Smooth muscle cell (in vitro differentiated cells): Measurements from ENCODE around the gene CCDC150. TPM values are rescaled to one million over a fixed set of nuclear protein-coding genes. Genes with fewer than 3 reads are reported as not detected.

ENCODE experiments used
- DNase-seq: peaks from one replicate; lab custom pipeline; 2025; ENCODE audit not compliant: unreplicated experiment; lab: John Stamatoyannopoulos, UW
- H2AFZ ChIP-seq: fragments of 200-600 bp; sonication (generic); 2 replicates; pipeline ENCODE4 v1.6.0; 2016; ENCODE audit warnings: antibody characterized with exemption, low read depth, mild to moderate bottlenecking
- H3F3A ChIP-seq: fragments of 200-600 bp; sonication (generic); 2 replicates; pipeline ENCODE4 v1.6.0; 2017; ENCODE audit warnings: antibody characterized with exemption, low read depth
- H3K27ac ChIP-seq: fragments of 200-600 bp; sonication (generic); 2 replicates; pipeline ENCODE4 v1.5.1; 2016; ENCODE audit warnings: low read depth, mild to moderate bottlenecking
- H3K27me3 ChIP-seq: fragments of 200-600 bp; sonication (generic); 2 replicates; pipeline ENCODE4 v1.6.1; 2016; ENCODE audit warnings: low read depth, mild to moderate bottlenecking
- H3K36me3 ChIP-seq: fragments of 200-600 bp; sonication (generic); 2 replicates; pipeline ENCODE4 v1.5.1; 2016; ENCODE audit warnings: low read depth
- H3K4me1 ChIP-seq: fragments of 200-600 bp; sonication (generic); 2 replicates; pipeline ENCODE4 v1.5.1; 2016; ENCODE audit warnings: low read depth
- H3K4me2 ChIP-seq: fragments of 200-600 bp; sonication (generic); 2 replicates; pipeline ENCODE4 v1.6.0; 2016; ENCODE audit warnings: mild to moderate bottlenecking
- H3K4me3 ChIP-seq: fragments of 200-600 bp; sonication (generic); 2 replicates; pipeline ENCODE4 v1.5.1; 2016; ENCODE audit warnings: mild to moderate bottlenecking
- H3K79me2 ChIP-seq: fragments of 200-600 bp; sonication (generic); 2 replicates; pipeline ENCODE4 v1.6.0; 2016; ENCODE audit warnings: low read depth, mild to moderate bottlenecking
- H3K9ac ChIP-seq: fragments of 200-600 bp; sonication (generic); 2 replicates; pipeline ENCODE4 v1.6.0; 2016; ENCODE audit warnings: low read depth
- H3K9me3 ChIP-seq: fragments of 200-600 bp; sonication (generic); replicated peaks from 2 replicates; pipeline ENCODE4 v1.5.1; 2016; ENCODE audit warnings: low read depth
- H4K20me1 ChIP-seq: fragments of 200-600 bp; sonication (generic); 2 replicates; pipeline ENCODE4 v1.6.0; 2016; ENCODE audit warnings: low read depth
- CTCF ChIP-seq: fragments of 200-600 bp; sonication (generic); IDR thresholded peaks from 2 replicates; pipeline ENCODE4 v1.5.1; 2017; ENCODE audit warnings: borderline replicate concordance, mild to moderate bottlenecking, antibody characterized with exemption; ENCODE audit not compliant: insufficient read depth, poor library complexity, severe bottlenecking
- WGBS: methylation state at CpG from one replicate; pipeline ENCODE4 v1.1.7; 2016; ENCODE audit warnings: low lambda C conversion rate; 5-methylcytosine and 5-hydroxymethylcytosine counted together
- polyA plus RNA-seq: library from polyadenylated mRNA; unstranded; fragments of >200 nt; fragmentation: Nextera tagmentation; extraction: Ambion mirVana; gene quantifications from 2 replicates; pipeline ENCODE4 v1.2.1, GENCODE V29; 2016
- total RNA-seq: library from RNA; depleted of rRNA; stranded (reverse); fragments of >200 nt; gene quantifications from 2 replicates; pipeline ENCODE4 v1.2.3, GENCODE V29; 2014

Gene CCDC150
- total and polyA plus RNA-seq, 2 experiments from 2014 or later = 2.0 to 2.5 TPM

- Histone ChIP-seq H3K79me2 (no peaks in the 10 kb centered on the region), H3K4me3 (no peak overlapping the region), H3F3A (no peaks in the 10 kb centered on the region), H3K27me3 (no peaks in the 10 kb centered on the region), H3K27ac (no peak overlapping the region), H3K4me1 (peaks cover under 1% of the 10 kb centered on the region), H3K9me3 (no peaks in the 10 kb centered on the region), H3K36me3 (no peaks in the 10 kb centered on the region), H3K4me2 (no peak overlapping the region), H2AFZ (no peak overlapping the region), H4K20me1 (no peaks in the 10 kb centered on the region), H3K9ac (no peak overlapping the region)
- no peak for DNase-seq
- no peak for TF ChIP-seq CTCF
- WGBS = 68% methylated on average over 2 of the region's 2 CpGs
Measured at GRCh38 chr2:196635156-196635555, 4.4 kb upstream of the CCDC150 start.

GRCh38 chr2:196638765-196639164, 750 bp upstream of the CCDC150 start:
- no peaks in the 10 kb centered on the region for H4K20me1 ChIP-seq
- DNase-seq = no peak
- no peaks in the 10 kb centered on the region for H3K27me3 ChIP-seq
- H2AFZ ChIP-seq = peak overlapping the region; percentile 98
- TF ChIP-seq CTCF = no peak
- peak overlapping the region; percentile 87 for H3K4me2 ChIP-seq
- no peaks in the 10 kb centered on the region for H3K36me3 ChIP-seq
- H3K9ac ChIP-seq = no peak overlapping the region
- H3F3A ChIP-seq = no peaks in the 10 kb centered on the region
- WGBS = 98% methylated on average over 19 of the region's 19 CpGs
- no peaks in the 10 kb centered on the region for H3K9me3 ChIP-seq
- H3K4me3 ChIP-seq = peak overlapping the region; percentile 64
- H3K27ac ChIP-seq = no peak overlapping the region
- H3K4me1 ChIP-seq = peaks cover 4% of the 10 kb centered on the region
- H3K79me2 ChIP-seq = no peaks in the 10 kb centered on the region

GRCh38 chr2:196640031-196640548, 575 bp downstream of the CCDC150 start:
- no peaks in the 10 kb centered on the region for H3K9me3 ChIP-seq
- no peak overlapping the region for H3K27ac ChIP-seq
- 10% methylated on average over 12 of the region's 12 CpGs for WGBS
- H3K9ac ChIP-seq = peak overlapping the region; percentile 62
- H4K20me1 ChIP-seq = no peaks in the 10 kb centered on the region
- TF ChIP-seq CTCF = no peak
- no peak for DNase-seq
- H3K4me3 ChIP-seq = peak overlapping the region; percentile 64
- H3F3A ChIP-seq = no peaks in the 10 kb centered on the region
- no peaks in the 10 kb centered on the region for H3K36me3 ChIP-seq
- H3K79me2 ChIP-seq = no peaks in the 10 kb centered on the region
- H3K4me2 ChIP-seq = peak overlapping the region; percentile 87
- no peaks in the 10 kb centered on the region for H3K27me3 ChIP-seq
- peak overlapping the region; percentile 98 for H2AFZ ChIP-seq
- peaks cover 4% of the 10 kb centered on the region for H3K4me1 ChIP-seq

GRCh38 chr2:196649202-196649601, 9.7 kb downstream of the CCDC150 start:
- no peak overlapping the region for H2AFZ ChIP-seq
- H3K4me1 ChIP-seq = no peaks in the 10 kb centered on the region
- no peak overlapping the region for H3K4me2 ChIP-seq
- peaks cover 10% of the 10 kb centered on the region for H3K36me3 ChIP-seq
- H3K9me3 ChIP-seq = peaks cover 18% of the 10 kb centered on the region
- no peak overlapping the region for H3K4me3 ChIP-seq
- no peak for DNase-seq
- H3K27ac ChIP-seq = no peak overlapping the region
- H3F3A ChIP-seq = no peaks in the 10 kb centered on the region
- no peaks in the 10 kb centered on the region for H3K27me3 ChIP-seq
- no peaks in the 10 kb centered on the region for H3K79me2 ChIP-seq
- 97% methylated on average over 4 of the region's 4 CpGs for WGBS
- no peaks in the 10 kb centered on the region for H4K20me1 ChIP-seq
- H3K9ac ChIP-seq = no peak overlapping the region
- no peak for TF ChIP-seq CTCF
